Globus pallidus (tissue), 1 donor: Measurements from ENCODE around the gene NTPCR.
"Not testable (repeated sequence)": the region's sequence is repeated elsewhere in the genome, so short reads cannot be mapped to it uniquely, and the experiment has no call there.

Experiments
- DNase-seq: peaks from one replicate; pipeline ENCODE4 v3.0.0-alpha.2; 2015; ENCODE audit warnings: low spot score

NTPCR gene

GRCh38 chr1:232927166-232927565, 23.2 kb upstream of the NTPCR start:
- DNase-seq, result not testable (repeated sequence)

GRCh38 chr1:232927830-232928505, 22.4 kb upstream of the NTPCR start:
- no peak for DNase-seq

GRCh38 chr1:232932486-232933425, 17.7 kb upstream of the NTPCR start:
- no peak for DNase-seq

- DNase-seq, result no peak
These were observed 13.5 kb upstream of the NTPCR start for GRCh38 chr1:232936941-232937340.

- no peak for DNase-seq
These were observed 12.6 kb upstream of the NTPCR start for GRCh38 chr1:232937741-232938375.

- no peak for DNase-seq
These were observed 11.5 kb upstream of the NTPCR start for GRCh38 chr1:232938926-232939325.

- DNase-seq, result no peak
These were observed 10.7 kb upstream of the NTPCR start for GRCh38 chr1:232939748-232940147.

- no peak for DNase-seq
These were observed 10.1 kb upstream of the NTPCR start for GRCh38 chr1:232940262-232940661.

- no peak for DNase-seq
These were observed 7.8 kb upstream of the NTPCR start for GRCh38 chr1:232942413-232943294.

- no peak for DNase-seq
These were observed 6.6 kb upstream of the NTPCR start for GRCh38 chr1:232943679-232944252.

GRCh38 chr1:232944347-232944746, 6.1 kb upstream of the NTPCR start:
- no peak for DNase-seq

- no peak for DNase-seq
These were observed 695 bp upstream of the NTPCR start for GRCh38 chr1:232949636-232950196.

GRCh38 chr1:232951180-232951579, 769 bp downstream of the NTPCR start:
- DNase-seq, result peak; percentile 12

GRCh38 chr1:232951605-232952004, 1.2 kb downstream of the NTPCR start:
- no peak for DNase-seq

GRCh38 chr1:232952514-232953499, 2.4 kb downstream of the NTPCR start:
- DNase-seq, result peak; percentile 40

GRCh38 chr1:232954594-232955365, 4.4 kb downstream of the NTPCR start:
- DNase-seq, result no peak

GRCh38 chr1:232956081-232956480, 5.7 kb downstream of the NTPCR start:
- DNase-seq, result no peak

GRCh38 chr1:232958067-232958466, 7.7 kb downstream of the NTPCR start:
- no peak for DNase-seq
